ENCODE results near the gene TLE1. TPM values are rescaled to one million over a fixed set of nuclear protein-coding genes. Genes with fewer than 3 reads are reported as not detected.
"Not testable (repeated sequence)": the region's sequence is repeated elsewhere in the genome, so short reads cannot be mapped to it uniquely, and the experiment has no call there.

TLE1 gene
- total RNA-seq, 2 donors from 2014 or later: 1.0 to 2.4 TPM

DNA sequence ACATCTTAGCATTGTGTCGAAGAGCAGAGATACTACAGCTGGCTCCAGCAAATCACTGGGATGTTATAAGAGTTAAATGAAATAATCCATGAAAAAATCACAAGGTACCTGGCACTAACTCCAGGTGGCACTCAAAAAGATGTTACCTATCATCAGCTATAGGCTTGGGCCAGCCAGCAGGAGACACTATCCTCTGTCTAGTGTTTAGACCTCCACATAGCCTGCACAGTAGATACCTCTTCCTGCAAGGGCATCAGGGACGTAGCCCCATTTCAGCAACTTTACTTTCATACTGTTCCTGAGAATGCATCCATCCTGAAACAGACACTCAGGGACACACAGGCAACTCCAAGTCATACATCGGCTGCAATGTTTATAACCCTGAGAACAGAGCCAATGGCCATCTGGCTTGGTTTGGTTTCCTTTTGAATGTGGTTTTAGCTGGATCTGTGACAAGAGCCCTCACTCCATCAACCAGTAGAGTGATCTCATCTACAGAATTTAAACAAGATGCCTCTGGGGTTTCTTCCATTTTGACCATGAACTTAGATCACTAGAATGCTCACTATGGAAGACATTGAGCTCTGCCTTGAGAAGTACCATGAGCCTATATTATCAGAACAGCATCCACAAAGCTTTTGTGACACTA, 69.9 kb downstream of the TLE1 start:
- Mint-ChIP-seq H3K36me3 (peaks cover 4% of the 10 kb centered on the region), H3K4me3 (peak overlapping the region; percentile 76), H3K9me3 (no peaks in the 10 kb centered on the region), H3K27me3 (no peaks in the 10 kb centered on the region), H3K4me1 (ENCODE audit: low read depth in 2 of 2) (peaks cover 26 to 47% of the 10 kb centered on the region in 2 donors), H3K27ac (peak overlapping the region; percentile 58 to 63)
- DNase-seq (ENCODE audit: low spot score) (no peak), ATAC-seq (peak; percentile 75 to 79)

DNA sequence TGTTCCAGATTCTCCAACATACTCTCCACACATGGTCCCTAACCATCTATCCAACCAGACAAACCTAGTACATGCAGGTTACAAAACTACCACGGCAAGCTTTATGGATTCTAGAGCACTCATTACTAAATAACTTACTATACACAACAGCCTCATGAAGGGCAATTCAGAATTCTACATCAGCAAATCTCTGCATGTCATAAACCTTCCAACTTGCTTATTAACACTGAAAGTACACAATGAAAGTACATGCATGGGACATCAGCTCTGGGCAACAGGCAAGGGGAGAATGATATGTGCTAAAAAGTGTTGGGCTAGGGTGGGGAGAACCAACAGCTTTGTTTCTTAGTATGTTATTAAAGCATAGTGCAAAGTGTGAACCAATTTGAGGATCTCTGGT, 70.4 kb downstream of the TLE1 start:
- H3K9me3 Mint-ChIP-seq: no peaks in the 10 kb centered on the region
- H3K36me3 Mint-ChIP-seq: peaks cover 4% of the 10 kb centered on the region
- H3K27me3 Mint-ChIP-seq: no peaks in the 10 kb centered on the region
- no peak for DNase-seq (ENCODE audit: low spot score)
- H3K4me1 Mint-ChIP-seq (ENCODE audit: low read depth in 2 of 2): peaks cover 26 to 45% of the 10 kb centered on the region in 2 donors
- H3K4me3 Mint-ChIP-seq: peak overlapping the region; percentile 9
- H3K27ac Mint-ChIP-seq: peak overlapping the region in 1 of 2 donors; percentile 63
- no peak for ATAC-seq

DNA sequence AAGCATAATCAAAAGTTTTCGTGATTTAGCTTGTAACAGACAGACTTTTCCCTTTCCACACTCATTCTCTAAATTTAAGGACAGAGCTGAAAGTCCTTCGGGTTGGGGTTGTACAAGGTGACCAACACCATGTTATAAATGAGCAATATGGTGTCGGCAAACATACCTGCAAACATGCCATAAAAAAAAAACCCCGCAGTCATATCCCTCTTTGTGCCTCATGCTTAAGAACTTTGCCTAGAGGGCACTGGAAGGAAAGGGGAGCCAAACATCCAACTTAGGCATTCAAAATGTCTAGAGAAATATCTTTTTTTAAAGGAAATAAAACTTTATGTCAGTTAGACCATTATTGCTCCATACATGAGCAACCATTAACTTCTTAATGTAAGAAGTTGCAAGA, 73.2 kb downstream of the TLE1 start:
- Mint-ChIP-seq H3K4me3 (no peak overlapping the region), H3K4me1 (ENCODE audit: low read depth in 2 of 2) (peaks cover 23 to 25% of the 10 kb centered on the region in 2 donors), H3K9me3 (no peaks in the 10 kb centered on the region), H3K36me3 (peaks cover 4% of the 10 kb centered on the region), H3K27me3 (no peaks in the 10 kb centered on the region), H3K27ac (no peak overlapping the region)
- DNase-seq (ENCODE audit: low spot score): no peak
- no peak for ATAC-seq

DNA sequence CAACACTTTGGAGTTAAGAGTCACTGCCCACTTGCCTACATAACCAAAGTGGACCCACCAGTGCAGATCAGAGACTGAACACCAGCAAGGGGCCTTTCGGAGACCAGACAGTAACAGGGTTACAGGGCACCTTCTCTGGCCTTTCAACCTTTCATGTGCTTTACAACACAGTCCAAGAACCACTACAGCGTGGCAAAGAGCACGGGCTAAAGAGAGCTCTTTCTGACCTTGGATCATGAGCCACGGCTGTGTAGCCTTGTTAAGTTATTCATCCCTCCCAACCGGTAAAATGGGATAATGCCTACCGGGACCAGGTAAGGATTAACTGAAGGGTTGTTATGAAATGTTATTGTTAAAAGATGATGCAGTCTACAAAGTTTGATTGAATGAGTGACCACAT, 75.0 kb downstream of the TLE1 start:
- Mint-ChIP-seq H3K36me3 (peaks cover 8% of the 10 kb centered on the region), H3K27me3 (no peaks in the 10 kb centered on the region), H3K4me1 (ENCODE audit: low read depth in 2 of 2) (peaks cover 12 to 22% of the 10 kb centered on the region in 2 donors), H3K4me3 (no peak overlapping the region), H3K9me3 (no peaks in the 10 kb centered on the region), H3K27ac (no peak overlapping the region)
- ATAC-seq (no peak), DNase-seq (ENCODE audit: low spot score) (no peak)

DNA sequence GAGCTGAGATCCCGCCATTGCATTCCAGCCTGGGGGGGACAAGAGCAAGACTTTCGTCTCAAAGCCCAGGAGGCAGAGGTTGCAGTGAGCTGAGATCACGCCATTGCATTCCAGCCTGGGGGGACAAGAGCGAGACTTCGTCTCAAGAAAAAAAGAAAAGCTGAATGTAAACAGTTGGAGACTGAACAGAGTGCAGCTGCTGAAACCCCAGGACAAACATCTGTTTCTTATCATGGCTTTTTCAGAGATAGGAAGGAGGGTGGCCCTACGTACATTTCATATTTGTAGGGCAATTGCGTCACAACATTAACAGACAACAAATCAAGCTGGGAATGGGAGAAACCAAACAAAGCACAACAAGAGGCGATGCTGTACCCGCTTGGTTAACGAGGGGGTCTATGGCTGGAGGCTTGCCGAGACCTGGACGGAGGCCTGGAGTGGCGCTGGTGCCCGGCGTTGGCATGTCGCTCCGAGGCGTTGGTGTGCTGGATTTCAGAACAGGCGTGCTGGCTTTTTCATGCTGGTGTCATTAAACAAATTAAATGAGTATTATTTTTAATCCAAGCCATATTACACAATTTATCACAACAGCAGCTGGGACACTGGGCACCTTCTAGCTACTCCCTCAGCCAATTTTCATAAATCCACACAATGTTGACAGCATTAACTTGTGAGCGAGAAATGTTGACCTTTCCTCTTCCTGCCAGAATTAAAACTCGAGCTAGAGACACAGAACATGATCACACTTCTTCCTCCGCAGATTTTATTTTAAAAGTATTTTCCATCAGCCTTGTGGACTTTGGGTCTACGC, 76.1 kb downstream of the TLE1 start:
- peaks cover 7 to 16% of the 10 kb centered on the region in 2 donors for H3K4me1 Mint-ChIP-seq (ENCODE audit: low read depth in 2 of 2)
- no peak overlapping the region for H3K27ac Mint-ChIP-seq
- peaks cover 8% of the 10 kb centered on the region for H3K36me3 Mint-ChIP-seq
- DNase-seq (ENCODE audit: low spot score) (no peak), ATAC-seq (no peak)
- no peak overlapping the region for H3K4me3 Mint-ChIP-seq
- H3K9me3 Mint-ChIP-seq: no peaks in the 10 kb centered on the region
- H3K27me3 Mint-ChIP-seq: no peaks in the 10 kb centered on the region

DNA sequence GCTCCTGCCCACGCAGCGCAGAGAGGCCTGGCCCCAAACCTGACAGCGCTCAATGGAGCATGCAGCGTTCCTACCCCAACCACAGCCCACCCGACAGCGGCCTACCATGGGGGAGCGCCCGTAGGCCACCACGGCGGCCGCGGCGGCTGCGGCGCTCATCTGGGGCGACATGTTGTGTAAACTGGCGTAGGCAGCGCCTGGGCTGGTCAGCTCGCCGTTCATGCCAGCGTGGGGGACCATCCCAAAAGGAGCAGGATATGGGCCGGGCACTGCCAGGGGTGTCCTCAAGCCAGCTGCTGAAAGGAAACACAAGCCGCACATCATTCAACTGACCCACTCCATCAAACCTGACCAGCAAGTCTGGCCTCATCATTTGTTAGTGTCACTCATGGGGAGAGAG, 77.7 kb downstream of the TLE1 start:
- Mint-ChIP-seq H3K36me3 (peaks cover 5% of the 10 kb centered on the region), H3K9me3 (no peaks in the 10 kb centered on the region), H3K27ac (no peak overlapping the region), H3K4me1 (ENCODE audit: low read depth in 2 of 2) (peaks cover 7 to 24% of the 10 kb centered on the region in 2 donors), H3K27me3 (no peaks in the 10 kb centered on the region), H3K4me3 (no peak overlapping the region)
- DNase-seq (ENCODE audit: low spot score): no peak
- ATAC-seq: no peak

DNA sequence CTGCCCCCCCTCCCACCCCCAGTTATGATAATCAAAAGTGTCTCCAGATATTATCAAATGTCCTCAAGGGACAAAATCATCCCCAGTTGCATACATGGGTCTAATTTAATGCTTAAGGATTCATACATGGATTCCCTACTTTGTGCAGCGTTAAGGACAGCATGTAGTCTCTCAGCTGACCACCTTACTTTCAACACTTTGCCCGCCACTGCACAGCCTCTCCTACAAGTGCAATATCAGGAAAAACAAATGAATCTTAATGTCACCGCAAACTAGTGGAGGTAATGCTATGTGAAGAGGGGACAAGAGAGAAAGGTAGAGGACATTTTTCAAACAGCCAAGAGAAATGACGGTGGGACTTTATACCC, 78.6 kb downstream of the TLE1 start:
- DNase-seq (ENCODE audit: low spot score) (no peak), ATAC-seq (no peak)
- Mint-ChIP-seq H3K27ac (peak overlapping the region in 1 of 2 donors; percentile 7), H3K27me3 (no peaks in the 10 kb centered on the region), H3K36me3 (peaks cover 4% of the 10 kb centered on the region), H3K4me3 (no peak overlapping the region), H3K9me3 (no peaks in the 10 kb centered on the region), H3K4me1 (ENCODE audit: low read depth in 2 of 2) (peaks cover 7 to 24% of the 10 kb centered on the region in 2 donors)

DNA sequence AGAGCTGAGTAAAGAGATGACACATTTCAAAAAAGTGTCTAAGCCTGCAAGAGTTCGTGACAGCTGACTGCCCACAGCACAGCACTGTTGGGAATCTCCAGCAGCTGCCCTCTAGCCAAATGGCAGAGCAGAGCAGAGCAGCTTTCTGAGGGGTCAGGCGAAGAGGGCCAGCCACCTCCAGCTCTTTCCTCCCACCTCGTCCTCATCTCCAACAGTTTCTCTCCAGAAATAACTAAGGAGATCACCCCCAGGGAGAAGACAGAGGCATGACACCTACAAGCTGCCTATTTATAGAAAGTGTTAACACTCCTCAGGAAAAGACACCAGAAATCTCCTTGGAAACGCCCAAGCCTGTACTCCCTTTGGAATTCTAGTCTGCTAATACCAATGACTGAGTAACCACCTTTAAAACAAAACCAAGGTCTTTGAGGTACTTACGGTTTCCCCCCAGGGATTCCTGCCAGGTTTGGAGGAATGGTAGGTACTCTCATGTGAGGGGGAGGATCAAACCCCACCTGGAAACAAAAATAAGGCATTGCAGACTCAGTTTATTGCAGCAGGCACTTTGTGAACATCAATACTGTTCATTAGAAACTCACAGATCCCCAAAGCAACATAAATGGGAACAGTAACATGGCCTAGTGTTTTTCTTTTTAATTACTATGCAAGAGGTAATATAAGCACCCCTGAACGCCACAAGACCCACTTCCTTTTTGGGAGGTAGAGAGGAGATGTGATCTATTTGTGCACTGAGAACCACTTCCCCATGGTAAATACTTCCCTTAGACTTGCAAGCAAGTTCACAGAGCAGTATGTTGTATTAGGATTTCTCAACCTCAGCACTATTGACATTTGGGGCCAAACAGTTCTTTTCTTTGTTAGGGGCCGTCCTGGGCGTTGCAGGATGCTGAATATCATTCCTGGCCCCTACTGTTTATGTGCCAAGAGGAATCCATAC, 79.3 kb downstream of the TLE1 start:
- Mint-ChIP-seq H3K4me1 (ENCODE audit: low read depth in 2 of 2) (peaks cover 7 to 24% of the 10 kb centered on the region in 2 donors), H3K36me3 (peaks cover 4% of the 10 kb centered on the region), H3K9me3 (no peaks in the 10 kb centered on the region), H3K27ac (no peak overlapping the region), H3K27me3 (no peaks in the 10 kb centered on the region), H3K4me3 (no peak overlapping the region)
- ATAC-seq: peak in 1 of 2 donors; percentile 56
- no peak for DNase-seq (ENCODE audit: low spot score)

DNA sequence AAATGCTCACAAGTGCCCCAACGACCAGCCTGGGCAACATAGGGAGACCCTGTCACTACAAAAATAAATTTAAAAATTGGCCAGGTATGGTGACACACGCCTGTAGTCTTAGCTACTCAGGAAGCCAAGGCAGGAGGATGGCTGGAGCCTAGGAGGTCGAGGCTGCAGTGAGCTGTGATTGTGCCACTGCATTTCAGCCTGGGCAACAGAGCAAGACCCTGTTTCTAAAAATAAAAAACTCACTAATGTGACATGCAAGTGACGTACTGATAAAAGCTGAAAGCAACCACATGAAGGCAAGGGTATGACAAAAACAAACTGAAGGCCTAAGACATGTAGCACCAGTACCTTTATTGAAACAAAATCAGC, 81.1 kb downstream of the TLE1 start:
- no peak for ATAC-seq
- no peak overlapping the region for H3K4me3 Mint-ChIP-seq

DNA sequence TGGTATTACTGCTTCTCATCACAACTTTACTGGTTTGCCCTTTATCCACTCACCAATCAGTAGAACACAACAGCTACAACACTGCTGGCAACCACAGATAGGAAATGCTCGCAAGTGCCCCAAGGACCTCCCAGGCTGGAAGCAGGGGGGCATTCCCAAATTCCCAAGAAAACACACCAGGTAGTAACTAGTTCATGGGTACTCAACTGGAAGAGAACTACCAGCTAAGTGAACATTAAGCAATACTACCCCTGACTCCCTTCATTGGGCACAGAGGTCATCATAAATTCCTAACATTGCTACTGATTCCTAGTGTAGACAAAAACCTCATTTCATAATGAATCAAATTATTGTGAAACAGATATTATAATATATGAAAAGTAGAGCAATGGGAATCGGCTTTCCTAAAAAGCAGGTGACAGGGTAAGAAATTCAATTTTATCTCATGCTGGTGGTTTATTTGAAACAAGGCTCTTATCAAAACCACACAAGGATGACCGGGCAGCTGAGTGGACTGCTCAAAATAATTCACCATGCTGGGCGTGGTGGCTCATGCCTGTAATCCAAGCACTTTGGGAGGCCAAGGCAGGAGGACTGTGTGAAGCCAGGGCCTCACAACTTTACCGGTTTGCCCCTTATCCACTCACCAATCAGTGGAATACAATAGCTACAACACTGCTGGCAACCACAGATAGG, 81.6 kb downstream of the TLE1 start:
- H3K4me1 Mint-ChIP-seq (ENCODE audit: low read depth in 2 of 2): peaks cover 7 to 24% of the 10 kb centered on the region in 2 donors
- ATAC-seq (no peak), DNase-seq (ENCODE audit: low spot score) (no peak)
- H3K27me3 Mint-ChIP-seq: no peaks in the 10 kb centered on the region
- H3K27ac Mint-ChIP-seq: no peak overlapping the region
- H3K4me3 Mint-ChIP-seq: no peak overlapping the region
- peaks cover 4% of the 10 kb centered on the region for H3K36me3 Mint-ChIP-seq
- no peaks in the 10 kb centered on the region for H3K9me3 Mint-ChIP-seq

More for the DNA sequence above, 81.1 kb downstream of the TLE1 start:
- Mint-ChIP-seq H3K36me3 (peaks cover 4% of the 10 kb centered on the region), H3K27ac (no peak overlapping the region), H3K9me3 (no peaks in the 10 kb centered on the region), H3K4me1 (ENCODE audit: low read depth in 2 of 2) (peaks cover 7 to 24% of the 10 kb centered on the region in 2 donors), H3K27me3 (no peaks in the 10 kb centered on the region)
- no peak for DNase-seq (ENCODE audit: low spot score)

DNA sequence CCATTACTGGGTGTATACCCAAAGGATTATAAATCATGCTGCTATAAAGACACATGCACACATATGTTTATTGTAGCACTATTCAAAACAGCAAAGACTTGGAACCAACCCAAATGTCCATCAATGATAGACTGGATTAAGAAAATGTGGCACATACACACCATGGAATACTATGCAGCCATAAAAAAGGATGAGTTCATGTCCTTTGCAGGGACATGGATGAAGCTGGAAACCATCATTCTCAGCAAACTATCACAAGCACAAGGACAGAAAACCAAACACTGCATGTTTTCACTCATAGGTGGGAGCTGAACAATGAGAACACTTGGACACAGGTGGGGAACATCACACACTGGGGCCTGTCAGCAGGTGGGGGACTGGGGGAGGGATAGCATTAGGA, 83.1 kb downstream of the TLE1 start:
- H3K9me3 Mint-ChIP-seq; H3K4me3 Mint-ChIP-seq; H3K27ac Mint-ChIP-seq; ATAC-seq; DNase-seq (ENCODE audit: low spot score); H3K27me3 Mint-ChIP-seq; H3K36me3 Mint-ChIP-seq: not testable (repeated sequence)
- peaks cover 7 to 24% of the 10 kb centered on the region in 2 donors for H3K4me1 Mint-ChIP-seq (ENCODE audit: low read depth in 2 of 2)

DNA sequence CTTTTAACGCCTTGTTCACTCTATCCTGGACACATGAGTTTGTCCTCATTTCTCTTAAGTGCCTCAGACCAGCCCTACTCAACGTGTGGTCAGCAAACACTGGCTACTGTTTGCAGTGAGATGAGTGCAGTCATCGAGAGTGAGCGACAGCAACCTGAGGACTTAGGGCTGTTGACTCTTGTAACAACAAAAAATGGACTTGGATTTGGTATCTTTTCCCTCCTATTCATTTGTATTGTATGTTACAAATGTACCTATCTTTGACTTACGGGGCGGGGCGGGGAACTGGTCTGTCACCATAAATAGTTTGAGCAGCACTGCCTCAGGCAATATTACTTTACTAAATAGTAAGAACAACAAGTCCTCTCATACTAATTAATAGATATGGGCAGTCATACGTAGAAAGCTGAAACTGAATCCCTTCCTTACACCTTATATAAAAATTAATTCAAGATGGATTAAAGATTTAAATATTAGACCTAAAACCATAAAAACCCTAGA, 84.1 kb downstream of the TLE1 start:
- Mint-ChIP-seq H3K4me3 (no peak overlapping the region), H3K27ac (no peak overlapping the region), H3K27me3 (no peaks in the 10 kb centered on the region), H3K36me3 (no peaks in the 10 kb centered on the region), H3K4me1 (ENCODE audit: low read depth in 2 of 2) (peaks cover 0 to 16% of the 10 kb centered on the region in 2 donors), H3K9me3 (no peaks in the 10 kb centered on the region)
- ATAC-seq: no peak
- no peak for DNase-seq (ENCODE audit: low spot score)

Data from natural killer cell treated with Interleukin-12 subunit alpha and Interleukin-12 subunit beta and Interleukin-15 and Interleukin-18, amount 100 ng/mL, for 72 hours (primary cell).